HCT116 (cell line): ENCODE data around the gene ART3. TPM values are rescaled to one million over a fixed set of nuclear protein-coding genes. Genes with fewer than 3 reads are reported as not detected.

Experiments
- ATAC-seq: fragments of 200-7000 bp; cut with Tn5 transposase; 2 replicates; pipeline ENCODE4 v1.9.1; 2020; ENCODE audit warnings: mild to moderate bottlenecking, moderate library complexity
- BruUV-seq: library from RNA; stranded (reverse); fragments of 400-500 nt; replicated peaks from 2 replicates; lab custom pipeline; 2021; lab: Mats Ljungman, UMichigan
- CTCF ChIA-PET: fragments of 300-600 bp; sonication (Branson Sonifier 250); formaldehyde crosslinking; loops from one replicate; lab custom pipeline; 2021; ENCODE audit warnings: antibody characterized with exemption; lab: Charles Lee
- POLR2A ChIA-PET: fragments of 300-600, 350-600 bp; sonication (Branson Sonifier 250); formaldehyde crosslinking; loops from one replicate; lab custom pipeline; 2021; ENCODE audit warnings: antibody characterized with exemption; lab: Charles Lee
- RAD21 ChIA-PET, 2 experiments: fragments of 300-600 bp; sonication (Branson Sonifier 250); formaldehyde crosslinking; loops; one replicate each; lab custom pipeline; 2023; ENCODE audit warnings: low total read pairs in 2 of 2; ENCODE audit not compliant: uncharacterized antibody in 2 of 2, unreplicated experiment in 2 of 2, low non-redundant PET in 1 of 2; lab: Charles Lee
- DNase-seq: peaks from one replicate; pipeline ENCODE4 v3.0.0-alpha.2; 2010; ENCODE audit warnings: low read depth, low spot score
- H2AFZ ChIP-seq: fragments of 200-600 bp; shearing (Covaris generic), sonication (generic); 2 replicates; pipeline ENCODE4 v1.6.1; 2017; ENCODE audit warnings: low read depth, mixed run types, mixed read lengths, antibody characterized with exemption, low read length; ENCODE audit not compliant: poor library complexity, severe bottlenecking
- H3K27ac ChIP-seq: 2 replicates; pipeline ENCODE4 v1.5.1; 2012; ENCODE audit warnings: low read depth, low read length
- H3K27me3 ChIP-seq: fragments of 200-600 bp; sonication (generic); 2 replicates; pipeline ENCODE4 v1.6.1; 2016; ENCODE audit warnings: mixed run types, low read length, mixed read lengths; ENCODE audit not compliant: insufficient read depth
- H3K36me3 ChIP-seq, 2 experiments: fragments of 200-500 bp in 1 of 2; fragments of 200-600 bp in 1 of 2; sonication (Bioruptor generic) in 1 of 2; sonication (generic) in 1 of 2; 2 replicates each; pipeline versions ENCODE4 v1.5.1 to v1.6.1; 2014 to 2016; ENCODE audit warnings: low read length in 2 of 2, inconsistent platforms in 1 of 2, mixed read lengths in 1 of 2, mixed run types in 1 of 2; ENCODE audit not compliant: insufficient read depth in 2 of 2, control insufficient read depth in 1 of 2
- H3K4me1 ChIP-seq, 2 experiments: fragments of 200-600 bp in 1 of 2; sonication (generic) in 1 of 2; 2 replicates each; pipeline versions ENCODE4 v1.5.1 to v1.6.1; 2012 to 2017; ENCODE audit warnings: low read length in 2 of 2, inconsistent platforms in 1 of 2, mild to moderate bottlenecking in 1 of 2, mixed read lengths in 1 of 2, mixed run types in 1 of 2, moderate library complexity in 1 of 2; ENCODE audit not compliant: insufficient read depth in 2 of 2, control insufficient read depth in 1 of 2
- H3K4me2 ChIP-seq: fragments of 200-600 bp; sonication (generic); 2 replicates; pipeline ENCODE4 v1.6.1; 2017; ENCODE audit warnings: mixed run types, low read length, mixed read lengths
- H3K4me3 ChIP-seq, 2 experiments: fragments of 200-600 bp in 1 of 2; sonication (generic) in 1 of 2; replicated peaks in 1 of 2; 2 replicates each; pipeline ENCODE4 v1.5.1; 2011 to 2016; ENCODE audit warnings: low read length in 2 of 2, control low read depth in 1 of 2, low read depth in 1 of 2, mild to moderate bottlenecking in 1 of 2, mixed read lengths in 1 of 2, mixed run types in 1 of 2
- H3K79me2 ChIP-seq: fragments of 200-600 bp; sonication (generic); 2 replicates; pipeline ENCODE4 v1.6.1; 2017; ENCODE audit warnings: mild to moderate bottlenecking, mixed run types, low read length, moderate library complexity, mixed read lengths; ENCODE audit not compliant: insufficient read depth
- H3K9ac ChIP-seq: fragments of 200-600 bp; sonication (generic); 2 replicates; pipeline ENCODE4 v1.6.1; 2016; ENCODE audit warnings: low read length, mixed read lengths
- H3K9me2 ChIP-seq: fragments of 200-600 bp; sonication (generic), shearing (Covaris generic); 2 replicates; pipeline ENCODE4 v1.6.1; 2017; ENCODE audit warnings: mixed run types, mild to moderate bottlenecking, moderate library complexity; ENCODE audit not compliant: insufficient read depth
- H3K9me3 ChIP-seq, 2 experiments: fragments of 200-500 bp in 1 of 2; fragments of 200-600 bp in 1 of 2; sonication (Bioruptor generic) in 1 of 2; sonication (generic) in 1 of 2; 2 replicates each; pipeline ENCODE4 v1.6.1; 2014 to 2017; ENCODE audit warnings: low read length in 2 of 2, mixed read lengths in 2 of 2, inconsistent platforms in 1 of 2, low read depth in 1 of 2, mild to moderate bottlenecking in 1 of 2, mixed run types in 1 of 2, moderate library complexity in 1 of 2; ENCODE audit not compliant: control insufficient read depth in 1 of 2, insufficient read depth in 1 of 2
- H4K20me1 ChIP-seq: fragments of 200-600 bp; sonication (generic), shearing (Covaris generic); 2 replicates; pipeline ENCODE4 v1.6.1; 2017; ENCODE audit warnings: mixed run types, mild to moderate bottlenecking, moderate library complexity; ENCODE audit not compliant: insufficient read depth
- CBX3 ChIP-seq: IDR thresholded peaks from 2 replicates; pipeline ENCODE4 v1.6.1; 2012; ENCODE audit warnings: low read depth
- FOSL1 ChIP-seq: IDR thresholded peaks from 2 replicates; pipeline ENCODE4 v1.6.1; 2012; ENCODE audit warnings: low read depth
- JUND ChIP-seq: IDR thresholded peaks from 2 replicates; pipeline ENCODE4 v1.6.1; 2012
- MAX ChIP-seq: IDR thresholded peaks from 2 replicates; pipeline ENCODE4 v1.6.1; 2012
- POLR2A ChIP-seq: IDR thresholded peaks from 2 replicates; pipeline ENCODE4 v1.7.0; 2011; ENCODE audit warnings: borderline replicate concordance; ENCODE audit not compliant: insufficient read depth, insufficient read length; ENCODE audit errors: extremely low read depth
- POLR2AphosphoS5 ChIP-seq: IDR thresholded peaks from 2 replicates; pipeline ENCODE4 v1.6.1; 2011; ENCODE audit warnings: mild to moderate bottlenecking, low read depth, low read length, moderate library complexity
- RAD21 ChIP-seq: IDR thresholded peaks from 2 replicates; pipeline ENCODE4 v1.6.1; 2012; ENCODE audit warnings: low read depth, mild to moderate bottlenecking
- SIN3A ChIP-seq: IDR thresholded peaks from 2 replicates; pipeline ENCODE4 v1.6.1; 2012; ENCODE audit warnings: low read depth
- SRF ChIP-seq: IDR thresholded peaks from 2 replicates; pipeline ENCODE4 v1.6.1; 2012; ENCODE audit warnings: low read depth
- TCF7L2 ChIP-seq: IDR thresholded peaks from 2 replicates; pipeline ENCODE4 v1.7.0; 2011; ENCODE audit warnings: borderline replicate concordance, inconsistent platforms; ENCODE audit not compliant: insufficient read depth, insufficient read length; ENCODE audit errors: extremely low read depth
- YY1 ChIP-seq: IDR thresholded peaks from 2 replicates; pipeline ENCODE4 v1.6.1; 2011; ENCODE audit warnings: low read length, low read depth, moderate library complexity, mild to moderate bottlenecking; ENCODE audit not compliant: insufficient replicate concordance; ENCODE audit errors: extremely low read depth
- ZBTB33 ChIP-seq: IDR thresholded peaks from 2 replicates; pipeline ENCODE4 v1.6.1; 2011; ENCODE audit warnings: mild to moderate bottlenecking, low read length, moderate library complexity; ENCODE audit not compliant: insufficient replicate concordance; ENCODE audit errors: extremely low read depth
- ZNF274 ChIP-seq: fragments of 200-500 bp; sonication (Bioruptor generic); IDR thresholded peaks from 2 replicates; pipeline ENCODE4 v1.6.1; 2014; ENCODE audit warnings: mild to moderate bottlenecking, low read depth, low read length, inconsistent platforms
- intact Hi-C: fragments of 100-400 bp; cut with micrococcal nuclease; formaldehyde crosslinking; loops from 2 replicates; pipeline ENCODE4 v1.10.0; 2022
- total RNA-seq: library from RNA; stranded (reverse); gene quantifications from one replicate; pipeline ENCODE4 v1.2.1, GENCODE V29; 2021; ENCODE audit not compliant: unreplicated experiment
- TF ChIP-seq, protein P1 (sequence below): IDR thresholded peaks from 2 replicates; pipeline ENCODE4 v1.6.1; 2012

Gene ART3
- total RNA-seq, 1 experiment from 2014 or later: not detected

- Histone ChIP-seq H3K4me3 (no peak overlapping the region), H4K20me1 (no peaks in the 10 kb centered on the region), H3K27me3 (no peaks in the 10 kb centered on the region), H3K9me3 (no peaks in the 10 kb centered on the region), H3K4me1 (no peaks in the 10 kb centered on the region), H3K79me2 (no peaks in the 10 kb centered on the region), H2AFZ (no peak overlapping the region), H3K9me2 (no peaks in the 10 kb centered on the region), H3K4me2 (no peak overlapping the region), H3K27ac (no peak overlapping the region), H3K36me3 (no peaks in the 10 kb centered on the region), H3K9ac (no peak overlapping the region)
- CTCF ChIA-PET: no interaction called here
- intact Hi-C loops: no loop called here
- POLR2A ChIA-PET: no interaction called here
- no peak for ATAC-seq
- DNase-seq: no peak
- RAD21 ChIA-PET: no interaction called here
- TF ChIP-seq ZBTB33 (no peak), CBX3 (no peak), ZNF274 (no peak), SRF (no peak), FOSL1 (no peak), YY1 (no peak), POLR2AphosphoS5 (no peak), MAX (no peak), JUND (no peak), TCF7L2 (no peak), RAD21 (no peak), POLR2A (no peak), SIN3A (no peak)
- TF ChIP-seq, protein P1, sequence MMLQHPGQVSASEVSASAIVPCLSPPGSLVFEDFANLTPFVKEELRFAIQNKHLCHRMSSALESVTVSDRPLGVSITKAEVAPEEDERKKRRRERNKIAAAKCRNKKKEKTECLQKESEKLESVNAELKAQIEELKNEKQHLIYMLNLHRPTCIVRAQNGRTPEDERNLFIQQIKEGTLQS: no peak
- BruUV-seq: no TSS peak
Observed at GRCh38 chr4:76096076-76096475, 21.6 kb downstream of the ART3 start.
